ENCODE data around the gene AUNIP. TPM values are rescaled to one million over a fixed set of nuclear protein-coding genes. Genes with fewer than 3 reads are reported as not detected.
"Not testable (repeated sequence)": the region's sequence is repeated elsewhere in the genome, so short reads cannot be mapped to it uniquely, and the experiment has no call there.

Gene AUNIP
- total RNA-seq, 1 experiment from 2014 or later = 8.7 TPM

GRCh38 chr1:25864434-25864833, 5.2 kb upstream of the AUNIP start:
- no peak for DNase-seq (ENCODE audit: low read depth)

- DNase-seq (ENCODE audit: low read depth) = no peak
These were observed 4.4 kb upstream of the AUNIP start for GRCh38 chr1:25863486-25864262.

- DNase-seq (ENCODE audit: low read depth) = no peak
These were observed 3.7 kb upstream of the AUNIP start for GRCh38 chr1:25862785-25863485.

GRCh38 chr1:25861316-25862286, 2.3 kb upstream of the AUNIP start:
- no peak for DNase-seq (ENCODE audit: low read depth)

GRCh38 chr1:25858494-25858893, 763 bp downstream of the AUNIP start:
- no peak for DNase-seq (ENCODE audit: low read depth)

- no peak for DNase-seq (ENCODE audit: low read depth)
These were observed 2.4 kb downstream of the AUNIP start for GRCh38 chr1:25856856-25857255.

GRCh38 chr1:25854554-25854953, 4.7 kb downstream of the AUNIP start:
- no peak for DNase-seq (ENCODE audit: low read depth)

GRCh38 chr1:25848531-25848930, 10.7 kb downstream of the AUNIP start:
- DNase-seq (ENCODE audit: low read depth) = peak; percentile 13

- no peak for DNase-seq (ENCODE audit: low read depth)
These were observed 11.3 kb downstream of the AUNIP start for GRCh38 chr1:25847929-25848328.

GRCh38 chr1:25845664-25846063, 13.6 kb downstream of the AUNIP start:
- DNase-seq (ENCODE audit: low read depth) = no peak

- DNase-seq (ENCODE audit: low read depth) = no peak
These were observed 14.5 kb downstream of the AUNIP start for GRCh38 chr1:25844536-25845337.

- DNase-seq (ENCODE audit: low read depth) = no peak
These were observed 15.8 kb downstream of the AUNIP start for GRCh38 chr1:25843483-25843882.

GRCh38 chr1:25839808-25840207, 19.4 kb downstream of the AUNIP start:
- DNase-seq (ENCODE audit: low read depth) = not testable (repeated sequence)

- DNase-seq (ENCODE audit: low read depth) = no peak
These were observed 21.9 kb downstream of the AUNIP start for GRCh38 chr1:25837262-25837875.

- no peak for DNase-seq (ENCODE audit: low read depth)
These were observed 22.6 kb downstream of the AUNIP start for GRCh38 chr1:25836695-25837094.

- no peak for DNase-seq (ENCODE audit: low read depth)
These were observed 24.4 kb downstream of the AUNIP start for GRCh38 chr1:25834894-25835293.

- no peak for DNase-seq (ENCODE audit: low read depth)
These were observed 26.1 kb downstream of the AUNIP start for GRCh38 chr1:25833158-25833557.

- DNase-seq (ENCODE audit: low read depth) = peak; percentile 50
These were observed 26.8 kb downstream of the AUNIP start for GRCh38 chr1:25832336-25833037.

GRCh38 chr1:25831569-25832196, 27.6 kb downstream of the AUNIP start:
- DNase-seq (ENCODE audit: low read depth) = no peak

GRCh38 chr1:25829046-25829445, 30.2 kb downstream of the AUNIP start:
- no peak for DNase-seq (ENCODE audit: low read depth)

Data from RPMI7951 (cell line).